Liver (tissue), 9 donors: ENCODE results near the gene ASB7. TPM values are rescaled to one million over a fixed set of nuclear protein-coding genes. Genes with fewer than 3 reads are reported as not detected.

Experiments used
- DNase-seq: peaks from one replicate; pipeline ENCODE4 v3.0.0-alpha.2; 2017; ENCODE audit warnings: low spot score
- H3K27ac ChIP-seq, 2 donors: one replicate each; pipeline ENCODE4 v1.7.0; 2013; ENCODE audit warnings: inconsistent platforms in 2 of 2, low read length in 2 of 2, control low read depth in 1 of 2, low read depth in 1 of 2, mild to moderate bottlenecking in 1 of 2
- H3K27me3 ChIP-seq, 4 donors: one replicate each; pipeline versions ENCODE4 v1.6.1 to v1.7.0; 2013; ENCODE audit warnings: low read length in 3 of 4, inconsistent platforms in 1 of 4, mild to moderate bottlenecking in 1 of 4, moderate library complexity in 1 of 4; ENCODE audit not compliant: control insufficient read depth in 4 of 4, insufficient read depth in 4 of 4
- H3K36me3 ChIP-seq, 4 donors: one replicate each; pipeline versions ENCODE4 v1.6.1 to v1.7.0; 2013; ENCODE audit warnings: low read length in 3 of 4, mild to moderate bottlenecking in 3 of 4, low read depth in 1 of 4, moderate library complexity in 1 of 4; ENCODE audit not compliant: control insufficient read depth in 4 of 4, insufficient read depth in 3 of 4
- H3K4me1 ChIP-seq, 4 donors: one replicate each; pipeline versions ENCODE4 v1.6.1 to v1.7.0; 2013; ENCODE audit warnings: low read length in 3 of 4, mild to moderate bottlenecking in 3 of 4, moderate library complexity in 1 of 4; ENCODE audit not compliant: control insufficient read depth in 4 of 4, insufficient read depth in 4 of 4
- H3K4me3 ChIP-seq, 3 donors: one replicate each; pipeline versions ENCODE4 v1.6.1 to v1.7.0; 2013; ENCODE audit warnings: low read length in 3 of 3, control low read depth in 1 of 3, low read depth in 1 of 3, mild to moderate bottlenecking in 1 of 3
- H3K9ac ChIP-seq, 2 donors: one replicate each; pipeline ENCODE4 v1.7.0; 2013; ENCODE audit warnings: low read length in 2 of 2, mild to moderate bottlenecking in 2 of 2, moderate library complexity in 2 of 2, control low read depth in 1 of 2, low read depth in 1 of 2
- H3K9me3 ChIP-seq, 4 donors: one replicate each; pipeline versions ENCODE4 v1.6.1 to v1.7.0; 2013; ENCODE audit warnings: low read length in 3 of 4; ENCODE audit not compliant: control insufficient read depth in 4 of 4
- EGR1 ChIP-seq, 2 donors: IDR thresholded peaks; 2 replicates each; pipeline ENCODE4 v1.6.1; 2016 to 2018; ENCODE audit warnings: antibody characterized with exemption in 2 of 2, low read depth in 2 of 2
- FOXA1 ChIP-seq: IDR thresholded peaks from 2 replicates; pipeline ENCODE4 v1.6.1; 2016; ENCODE audit warnings: antibody characterized with exemption
- FOXA2 ChIP-seq: IDR thresholded peaks from 2 replicates; pipeline ENCODE4 v1.6.1; 2016; ENCODE audit warnings: antibody characterized with exemption
- GABPA ChIP-seq, 2 donors: IDR thresholded peaks in 1 of 2; conservative IDR thresholded peaks in 1 of 2; 2 replicates each; pipeline ENCODE4 v1.6.1; 2016; ENCODE audit warnings: antibody characterized with exemption in 2 of 2, mild to moderate bottlenecking in 1 of 2, moderate library complexity in 1 of 2
- HNF4A ChIP-seq, 2 donors: conservative IDR thresholded peaks; 2 replicates each; pipeline ENCODE4 v1.6.1; 2016; ENCODE audit warnings: antibody characterized with exemption in 2 of 2, mild to moderate bottlenecking in 2 of 2
- HNF4G ChIP-seq: IDR thresholded peaks from 2 replicates; pipeline ENCODE4 v1.6.1; 2016; ENCODE audit warnings: antibody characterized with exemption
- JUND ChIP-seq, 2 donors: IDR thresholded peaks; 2 replicates each; pipeline ENCODE4 v1.6.1; 2016; ENCODE audit warnings: antibody characterized with exemption in 2 of 2
- RAD21 ChIP-seq, 2 donors: IDR thresholded peaks; 2 replicates each; pipeline ENCODE4 v1.6.1; 2016; ENCODE audit warnings: antibody characterized with exemption in 2 of 2, mild to moderate bottlenecking in 2 of 2
- RXRA ChIP-seq, 2 donors: IDR thresholded peaks; 2 replicates each; pipeline ENCODE4 v1.6.1; 2017 to 2018; ENCODE audit warnings: antibody characterized with exemption in 2 of 2, mild to moderate bottlenecking in 1 of 2
- SP1 ChIP-seq: IDR thresholded peaks from 2 replicates; pipeline ENCODE4 v1.6.1; 2018; ENCODE audit warnings: antibody characterized with exemption, mild to moderate bottlenecking
- TAF1 ChIP-seq: conservative IDR thresholded peaks from 2 replicates; pipeline ENCODE4 v1.6.1; 2016; ENCODE audit warnings: antibody characterized with exemption, mild to moderate bottlenecking
- YY1 ChIP-seq: IDR thresholded peaks from 2 replicates; pipeline ENCODE4 v1.6.1; 2016; ENCODE audit warnings: antibody characterized with exemption, mild to moderate bottlenecking
- WGBS: extraction: QIAGEN DNeasy Blood & Tissue Kit; methylation state at CpG from one replicate; pipeline ENCODE4 v1.1.7; 2013; 5-methylcytosine and 5-hydroxymethylcytosine counted together
- polyA plus RNA-seq, 2 donors: library from polyadenylated mRNA; stranded (reverse) in 1 of 2; unstranded in 1 of 2; fragments of 200-250 nt in 1 of 2; fragments of >200 nt in 1 of 2; fragmentation: Nextera tagmentation in 1 of 2; extraction: Ambion mirVana in 1 of 2; gene quantifications; one replicate each; pipeline versions ENCODE4 v1.2.1 to v1.2.3, GENCODE V29; 2013 to 2015
- total RNA-seq, 2 donors: library from RNA; depleted of rRNA; stranded (reverse); fragments of >200 nt; gene quantifications; one replicate each; pipeline ENCODE4 v1.2.3, GENCODE V29; 2014
- TF ChIP-seq, protein P1 (sequence below): IDR thresholded peaks from 2 replicates; pipeline ENCODE4 v1.6.1; 2016; ENCODE audit warnings: antibody characterized with exemption
- TF ChIP-seq, protein P2 (sequence below): fragments of 150-350 bp; IDR thresholded peaks from 2 replicates; pipeline ENCODE4 v1.5.1; 2017; ENCODE audit warnings: improper control_type of control experiment, low read depth, low read length; ENCODE audit not compliant: missing input control
- TF ChIP-seq, protein P3 (sequence below): IDR thresholded peaks from 2 replicates; pipeline ENCODE4 v1.6.1; 2016; ENCODE audit warnings: antibody characterized with exemption
- TF ChIP-seq, protein P4 (sequence below): IDR thresholded peaks from 2 replicates; pipeline ENCODE4 v1.6.1; 2016; ENCODE audit warnings: antibody characterized with exemption
- TF ChIP-seq, protein P5 (sequence below): IDR thresholded peaks from 2 replicates; pipeline ENCODE4 v1.6.1; 2016; ENCODE audit warnings: antibody characterized with exemption, mild to moderate bottlenecking
- donor health status: healthy.
- donor health status: healthy.
- donor health status: healthy.
- donor health status: healthy.
- donor health status: healthy.

Gene ASB7
- total and polyA plus RNA-seq, 4 donors: 3.7 to 12.6 (median 6.5) TPM

DNA sequence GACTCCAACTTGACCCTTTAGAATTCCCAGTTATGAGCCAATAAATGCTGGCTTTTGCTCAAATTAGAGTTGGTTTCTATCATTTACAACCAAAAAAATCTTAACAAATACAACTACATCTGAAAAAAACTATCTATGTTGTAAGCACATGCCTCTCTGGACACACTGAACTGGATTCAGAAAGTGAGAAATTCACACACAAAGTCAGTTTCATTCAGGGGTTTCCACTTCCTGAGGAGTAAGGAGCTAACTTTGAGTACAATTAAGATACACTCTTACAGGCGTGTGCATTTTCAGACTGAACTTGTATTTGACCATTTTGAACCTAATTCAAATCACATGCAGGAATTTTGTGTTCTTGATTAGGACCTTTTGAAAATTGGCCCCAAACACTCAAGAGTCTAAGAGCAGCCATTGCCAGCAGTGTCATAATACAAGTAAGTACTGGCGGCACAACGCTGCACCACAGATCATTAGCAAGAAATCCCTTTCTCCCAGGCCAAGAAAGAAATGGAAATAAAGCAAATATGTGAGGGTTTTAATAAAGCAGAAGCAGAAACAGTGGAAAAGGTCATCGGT, 31.6 kb upstream of the ASB7 start:
- TF ChIP-seq HNF4G: no peak
- Histone ChIP-seq H3K4me3 (no peak overlapping the region), H3K27ac (no peak overlapping the region), H3K4me1 (no peaks in the 10 kb centered on the region), H3K36me3 (peaks cover 0 to 22% (median 8%) of the 10 kb centered on the region in 4 donors), H3K9ac (no peak overlapping the region), H3K9me3 (no peaks in the 10 kb centered on the region), H3K27me3 (no peaks in the 10 kb centered on the region)
- DNase-seq: no peak
- 93% methylated on average over 4 of the region's 4 CpGs for WGBS

DNA sequence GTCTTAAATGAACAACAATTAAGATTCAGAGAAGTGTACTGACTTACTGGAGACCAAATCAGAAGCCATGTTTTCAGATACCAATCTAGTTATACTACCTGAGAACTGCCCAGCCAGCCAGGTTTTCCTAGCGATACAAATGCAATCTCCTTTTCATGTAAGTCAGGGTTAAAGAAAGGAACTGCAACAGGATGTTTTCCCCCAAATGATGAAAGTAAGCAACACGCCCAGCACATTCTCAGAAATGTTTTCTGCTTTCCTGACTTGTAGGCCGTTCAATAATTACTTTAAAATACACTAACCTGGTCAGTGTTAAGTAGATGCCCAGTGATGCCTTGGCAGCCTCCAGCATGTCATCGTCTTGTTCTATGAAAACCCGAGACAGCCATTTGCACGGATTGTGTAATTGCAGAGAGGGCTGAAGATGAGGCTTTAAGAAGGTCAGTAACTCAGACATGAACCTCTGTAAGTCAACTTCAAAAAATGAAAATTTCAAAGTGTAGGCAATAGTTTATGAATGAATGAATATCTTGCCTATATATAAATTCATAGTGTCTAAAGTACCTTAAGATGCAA, 30.7 kb upstream of the ASB7 start:
- no peak overlapping the region for H3K9ac ChIP-seq
- no peak overlapping the region for H3K27ac ChIP-seq
- peaks cover 0 to 22% (median 8%) of the 10 kb centered on the region in 4 donors for H3K36me3 ChIP-seq
- 90% methylated on average over 6 of the region's 6 CpGs for WGBS
- H3K4me3 ChIP-seq: no peak overlapping the region
- TF ChIP-seq GABPA (IDR thresholded peaks at IDR 0.05 in 1 of 2, conservative IDR thresholded peaks at IDR 0.05 in 1 of 2) (no peak), TAF1 (no peak), SP1 (no peak), YY1 (no peak), HNF4A (conservative IDR thresholded peaks at IDR 0.05) (no peak), EGR1 (IDR thresholded peaks at IDR 0.05; ENCODE audit: low read depth in 2 of 2) (no peak), RAD21 (IDR thresholded peaks at IDR 0.05) (no peak), RXRA (IDR thresholded peaks at IDR 0.05) (no peak), JUND (IDR thresholded peaks at IDR 0.05) (no peak), FOXA1 (no peak), FOXA2 (no peak)
- TF ChIP-seq, protein P1, sequence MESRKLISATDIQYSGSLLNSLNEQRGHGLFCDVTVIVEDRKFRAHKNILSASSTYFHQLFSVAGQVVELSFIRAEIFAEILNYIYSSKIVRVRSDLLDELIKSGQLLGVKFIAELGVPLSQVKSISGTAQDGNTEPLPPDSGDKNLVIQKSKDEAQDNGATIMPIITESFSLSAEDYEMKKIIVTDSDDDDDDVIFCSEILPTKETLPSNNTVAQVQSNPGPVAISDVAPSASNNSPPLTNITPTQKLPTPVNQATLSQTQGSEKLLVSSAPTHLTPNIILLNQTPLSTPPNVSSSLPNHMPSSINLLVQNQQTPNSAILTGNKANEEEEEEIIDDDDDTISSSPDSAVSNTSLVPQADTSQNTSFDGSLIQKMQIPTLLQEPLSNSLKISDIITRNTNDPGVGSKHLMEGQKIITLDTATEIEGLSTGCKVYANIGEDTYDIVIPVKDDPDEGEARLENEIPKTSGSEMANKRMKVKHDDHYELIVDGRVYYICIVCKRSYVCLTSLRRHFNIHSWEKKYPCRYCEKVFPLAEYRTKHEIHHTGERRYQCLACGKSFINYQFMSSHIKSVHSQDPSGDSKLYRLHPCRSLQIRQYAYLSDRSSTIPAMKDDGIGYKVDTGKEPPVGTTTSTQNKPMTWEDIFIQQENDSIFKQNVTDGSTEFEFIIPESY: no peak
- TF ChIP-seq, protein P2, sequence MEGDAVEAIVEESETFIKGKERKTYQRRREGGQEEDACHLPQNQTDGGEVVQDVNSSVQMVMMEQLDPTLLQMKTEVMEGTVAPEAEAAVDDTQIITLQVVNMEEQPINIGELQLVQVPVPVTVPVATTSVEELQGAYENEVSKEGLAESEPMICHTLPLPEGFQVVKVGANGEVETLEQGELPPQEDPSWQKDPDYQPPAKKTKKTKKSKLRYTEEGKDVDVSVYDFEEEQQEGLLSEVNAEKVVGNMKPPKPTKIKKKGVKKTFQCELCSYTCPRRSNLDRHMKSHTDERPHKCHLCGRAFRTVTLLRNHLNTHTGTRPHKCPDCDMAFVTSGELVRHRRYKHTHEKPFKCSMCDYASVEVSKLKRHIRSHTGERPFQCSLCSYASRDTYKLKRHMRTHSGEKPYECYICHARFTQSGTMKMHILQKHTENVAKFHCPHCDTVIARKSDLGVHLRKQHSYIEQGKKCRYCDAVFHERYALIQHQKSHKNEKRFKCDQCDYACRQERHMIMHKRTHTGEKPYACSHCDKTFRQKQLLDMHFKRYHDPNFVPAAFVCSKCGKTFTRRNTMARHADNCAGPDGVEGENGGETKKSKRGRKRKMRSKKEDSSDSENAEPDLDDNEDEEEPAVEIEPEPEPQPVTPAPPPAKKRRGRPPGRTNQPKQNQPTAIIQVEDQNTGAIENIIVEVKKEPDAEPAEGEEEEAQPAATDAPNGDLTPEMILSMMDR: no peak
- TF ChIP-seq, protein P3, sequence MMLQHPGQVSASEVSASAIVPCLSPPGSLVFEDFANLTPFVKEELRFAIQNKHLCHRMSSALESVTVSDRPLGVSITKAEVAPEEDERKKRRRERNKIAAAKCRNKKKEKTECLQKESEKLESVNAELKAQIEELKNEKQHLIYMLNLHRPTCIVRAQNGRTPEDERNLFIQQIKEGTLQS: no peak
- TF ChIP-seq, protein P4, sequence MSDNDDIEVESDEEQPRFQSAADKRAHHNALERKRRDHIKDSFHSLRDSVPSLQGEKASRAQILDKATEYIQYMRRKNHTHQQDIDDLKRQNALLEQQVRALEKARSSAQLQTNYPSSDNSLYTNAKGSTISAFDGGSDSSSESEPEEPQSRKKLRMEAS: no peak
- TF ChIP-seq, protein P5, sequence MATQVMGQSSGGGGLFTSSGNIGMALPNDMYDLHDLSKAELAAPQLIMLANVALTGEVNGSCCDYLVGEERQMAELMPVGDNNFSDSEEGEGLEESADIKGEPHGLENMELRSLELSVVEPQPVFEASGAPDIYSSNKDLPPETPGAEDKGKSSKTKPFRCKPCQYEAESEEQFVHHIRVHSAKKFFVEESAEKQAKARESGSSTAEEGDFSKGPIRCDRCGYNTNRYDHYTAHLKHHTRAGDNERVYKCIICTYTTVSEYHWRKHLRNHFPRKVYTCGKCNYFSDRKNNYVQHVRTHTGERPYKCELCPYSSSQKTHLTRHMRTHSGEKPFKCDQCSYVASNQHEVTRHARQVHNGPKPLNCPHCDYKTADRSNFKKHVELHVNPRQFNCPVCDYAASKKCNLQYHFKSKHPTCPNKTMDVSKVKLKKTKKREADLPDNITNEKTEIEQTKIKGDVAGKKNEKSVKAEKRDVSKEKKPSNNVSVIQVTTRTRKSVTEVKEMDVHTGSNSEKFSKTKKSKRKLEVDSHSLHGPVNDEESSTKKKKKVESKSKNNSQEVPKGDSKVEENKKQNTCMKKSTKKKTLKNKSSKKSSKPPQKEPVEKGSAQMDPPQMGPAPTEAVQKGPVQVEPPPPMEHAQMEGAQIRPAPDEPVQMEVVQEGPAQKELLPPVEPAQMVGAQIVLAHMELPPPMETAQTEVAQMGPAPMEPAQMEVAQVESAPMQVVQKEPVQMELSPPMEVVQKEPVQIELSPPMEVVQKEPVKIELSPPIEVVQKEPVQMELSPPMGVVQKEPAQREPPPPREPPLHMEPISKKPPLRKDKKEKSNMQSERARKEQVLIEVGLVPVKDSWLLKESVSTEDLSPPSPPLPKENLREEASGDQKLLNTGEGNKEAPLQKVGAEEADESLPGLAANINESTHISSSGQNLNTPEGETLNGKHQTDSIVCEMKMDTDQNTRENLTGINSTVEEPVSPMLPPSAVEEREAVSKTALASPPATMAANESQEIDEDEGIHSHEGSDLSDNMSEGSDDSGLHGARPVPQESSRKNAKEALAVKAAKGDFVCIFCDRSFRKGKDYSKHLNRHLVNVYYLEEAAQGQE: no peak
- DNase-seq: no peak
- no peaks in the 10 kb centered on the region for H3K27me3 ChIP-seq
- H3K4me1 ChIP-seq: no peaks in the 10 kb centered on the region
- no peaks in the 10 kb centered on the region for H3K9me3 ChIP-seq
